CD14-positive monocyte (primary cell): ENCODE measurements around the gene CROCC. TPM values are rescaled to one million over a fixed set of nuclear protein-coding genes. Genes with fewer than 3 reads are reported as not detected.
"Not testable (repeated sequence)": the region's sequence is repeated elsewhere in the genome, so short reads cannot be mapped to it uniquely, and the experiment has no call there.

Experiments used
- DNase-seq, 3 donors: peaks; one replicate each; pipeline ENCODE4 v3.0.0-alpha.2; 2011 to 2022
- H2AFZ ChIP-seq: 2 replicates; pipeline ENCODE4 v1.6.0; 2012; ENCODE audit warnings: mild to moderate bottlenecking, low read depth, low read length, inconsistent platforms; ENCODE audit not compliant: insufficient read depth, poor library complexity, severe bottlenecking
- H3K27ac ChIP-seq, 2 donors: 1 replicate in 1 of 2; 2 replicates in 1 of 2; pipeline ENCODE4 v1.5.1; 2012 to 2013; ENCODE audit warnings: low read length in 2 of 2, control low read depth in 1 of 2, inconsistent platforms in 1 of 2, low read depth in 1 of 2, mild to moderate bottlenecking in 1 of 2
- H3K27me3 ChIP-seq, 2 donors: one replicate each; pipeline versions ENCODE4 v1.6.0 to v1.6.1; 2011 to 2013; ENCODE audit warnings: low read length in 2 of 2; ENCODE audit not compliant: control insufficient read depth in 2 of 2, insufficient read depth in 2 of 2
- H3K36me3 ChIP-seq, 2 donors: replicated peaks in 1 of 2; 1 replicate in 1 of 2; 2 replicates in 1 of 2; pipeline versions ENCODE4 v1.5.1 to v1.6.1; 2012 to 2013; ENCODE audit warnings: low read length in 2 of 2, control low read depth in 1 of 2, inconsistent platforms in 1 of 2, mild to moderate bottlenecking in 1 of 2; ENCODE audit not compliant: insufficient read depth in 2 of 2, control insufficient read depth in 1 of 2
- H3K4me1 ChIP-seq, 2 donors: 1 replicate in 1 of 2; 2 replicates in 1 of 2; pipeline versions ENCODE4 v1.5.1 to v1.6.1; 2012 to 2013; ENCODE audit warnings: low read length in 2 of 2, control low read depth in 1 of 2, inconsistent platforms in 1 of 2, mild to moderate bottlenecking in 1 of 2, moderate library complexity in 1 of 2; ENCODE audit not compliant: insufficient read depth in 2 of 2, control insufficient read depth in 1 of 2
- H3K4me2 ChIP-seq: replicated peaks from 2 replicates; pipeline ENCODE3; 2012; ENCODE audit warnings: low read length, moderate library complexity, mild to moderate bottlenecking; ENCODE audit not compliant: poor library complexity, severe bottlenecking; ENCODE audit errors: extremely low read depth
- H3K4me3 ChIP-seq, 3 experiments: fragments of 200-600 bp in 1 of 3; sonication (generic) in 1 of 3; replicated peaks in 1 of 3; 1 replicate in 2 of 3; 2 replicates in 1 of 3; pipeline ENCODE4 v1.5.1; 2011 to 2013; ENCODE audit warnings: low read length in 3 of 3, mild to moderate bottlenecking in 3 of 3, control low read depth in 2 of 3, low read depth in 2 of 3, inconsistent platforms in 1 of 3, moderate library complexity in 1 of 3
- H3K79me2 ChIP-seq: 2 replicates; pipeline ENCODE4 v1.6.0; 2012; ENCODE audit warnings: mild to moderate bottlenecking, control low read depth, inconsistent platforms, low read length, moderate library complexity; ENCODE audit not compliant: insufficient read depth
- H3K9ac ChIP-seq: 2 replicates; pipeline ENCODE4 v1.6.0; 2017; ENCODE audit warnings: low read length, mild to moderate bottlenecking; ENCODE audit not compliant: insufficient read depth, poor library complexity, severe bottlenecking
- H3K9me3 ChIP-seq, 2 donors: replicated peaks in 1 of 2; 1 replicate in 1 of 2; 2 replicates in 1 of 2; pipeline versions ENCODE4 v1.5.1 to v1.6.1; 2012 to 2013; ENCODE audit warnings: low read length in 2 of 2, control low read depth in 1 of 2; ENCODE audit not compliant: control insufficient read depth in 1 of 2, insufficient read depth in 1 of 2
- H4K20me1 ChIP-seq: 2 replicates; pipeline ENCODE4 v1.6.0; 2012; ENCODE audit warnings: mild to moderate bottlenecking, low read length, control low read depth, moderate library complexity; ENCODE audit not compliant: insufficient read depth
- H3K27ac Mint-ChIP-seq, 7 donors: one replicate each; pipeline ENCODE4 v1.8.0; 2020; ENCODE audit warnings: mild to moderate bottlenecking in 7 of 7, mixed read lengths in 7 of 7, moderate library complexity in 6 of 7, inconsistent platforms in 2 of 7
- H3K27me3 Mint-ChIP-seq, 3 donors: one replicate each; pipeline ENCODE4 v1.8.0; 2021 to 2022; ENCODE audit warnings: low read depth in 3 of 3, mild to moderate bottlenecking in 3 of 3, mixed read lengths in 3 of 3, moderate library complexity in 3 of 3, inconsistent platforms in 1 of 3
- H3K36me3 Mint-ChIP-seq, 2 donors: one replicate each; pipeline ENCODE4 v1.8.0; 2020; ENCODE audit warnings: mixed read lengths in 2 of 2, inconsistent platforms in 1 of 2, mild to moderate bottlenecking in 1 of 2
- H3K4me1 Mint-ChIP-seq: one replicate; pipeline ENCODE4 v1.8.0; 2020; ENCODE audit warnings: mild to moderate bottlenecking, mixed read lengths
- H3K4me3 Mint-ChIP-seq, 2 donors: one replicate each; pipeline ENCODE4 v1.8.0; 2020; ENCODE audit warnings: mild to moderate bottlenecking in 2 of 2, mixed read lengths in 2 of 2, moderate library complexity in 1 of 2
- H3K9me3 Mint-ChIP-seq, 7 donors: one replicate each; pipeline ENCODE4 v1.8.0; 2020 to 2022; ENCODE audit warnings: mixed read lengths in 7 of 7, mild to moderate bottlenecking in 6 of 7, moderate library complexity in 6 of 7, inconsistent platforms in 2 of 7
- CTCF ChIP-seq: fragments of 200-600 bp; IDR thresholded peaks from one replicate; pipeline ENCODE4 v1.8.0; 2022; ENCODE audit warnings: antibody characterized with exemption, mild to moderate bottlenecking
- WGBS: methylation state at CpG from one replicate; pipeline ENCODE4 v1.1.5; 2013; ENCODE audit warnings: missing lambda C conversion rate; ENCODE audit not compliant: insufficient coverage; 5-methylcytosine and 5-hydroxymethylcytosine counted together
- intact Hi-C, 2 donors: fragments of 100-400 bp; cut with micrococcal nuclease; formaldehyde crosslinking; loops; one replicate each; pipeline versions ENCODE4 v1.15.0 to v1.15.1; 2023
- polyA plus RNA-seq, 3 donors: library from polyadenylated mRNA; depleted of rRNA in 1 of 3; unstranded in 2 of 3; stranded (reverse) in 1 of 3; fragments of 300-500 nt in 2 of 3; fragments of >200 nt in 1 of 3; fragmentation: Illumina TruSeq in 2 of 3; gene quantifications; 1 replicate in 2 of 3; 2 replicates in 1 of 3; pipeline ENCODE4 v1.2.3, GENCODE V29; 2012 to 2021

CROCC gene
- polyA plus RNA-seq, 3 donors: 0.21 to 46.1 (median 0.69) TPM

GRCh38 chr1:16938351-16939321, 16.9 kb downstream of the CROCC start:
- H3K4me3 Mint-ChIP-seq: no peak overlapping the region
- no peak for TF ChIP-seq CTCF
- Histone ChIP-seq H3K36me3 (peaks cover 0 to 5% of the 10 kb centered on the region in 2 donors), H2AFZ (no peak overlapping the region), H3K27me3 (no peaks in the 10 kb centered on the region), H3K9me3 (no peaks in the 10 kb centered on the region), H3K4me2 (no peak overlapping the region), H3K4me3 (no peak overlapping the region), H3K27ac (no peak overlapping the region), H3K4me1 (no peaks in the 10 kb centered on the region), H3K79me2 (no peaks in the 10 kb centered on the region), H4K20me1 (no peaks in the 10 kb centered on the region), H3K9ac (no peak overlapping the region)
- no peak overlapping the region for H3K27ac Mint-ChIP-seq
- peaks cover 0 to 5% (median 4%) of the 10 kb centered on the region in 3 donors for H3K27me3 Mint-ChIP-seq
- intact Hi-C loops: no loop called here
- peaks cover 0 to 1% (median 0%) of the 10 kb centered on the region in 7 donors for H3K9me3 Mint-ChIP-seq
- H3K4me1 Mint-ChIP-seq: no peaks in the 10 kb centered on the region
- peaks cover 4 to 13% of the 10 kb centered on the region in 2 donors for H3K36me3 Mint-ChIP-seq
- WGBS: 95% methylated on average over 41 of the region's 51 CpGs
- no peak for DNase-seq

- H3K27ac Mint-ChIP-seq, H3K4me3 Mint-ChIP-seq, H3K36me3 ChIP-seq, DNase-seq, H3K9ac ChIP-seq, H4K20me1 ChIP-seq, intact Hi-C loops, H3K4me1 ChIP-seq, H3K27ac ChIP-seq, H3K4me3 ChIP-seq, H3K4me1 Mint-ChIP-seq, H3K4me2 ChIP-seq, H3K9me3 Mint-ChIP-seq, H3K27me3 Mint-ChIP-seq, H2AFZ ChIP-seq, H3K9me3 ChIP-seq, H3K27me3 ChIP-seq, H3K79me2 ChIP-seq: not testable (repeated sequence)
- peaks cover 4 to 14% of the 10 kb centered on the region in 2 donors for H3K36me3 Mint-ChIP-seq
- 97% methylated on average over 32 of the region's 32 CpGs for WGBS
Observed at GRCh38 chr1:16939386-16940180, 17.9 kb downstream of the CROCC start.
